ENCODE measurements around the gene ADGRB2.

ADGRB2 gene

GRCh38 chr1:31704271-31705079 lies 59.7 kb downstream of the ADGRB2 start:
- no peak for DNase-seq (ENCODE audit: low read depth in 2 of 2, low spot score in 1 of 2)

- no peak for DNase-seq (ENCODE audit: low read depth in 2 of 2, low spot score in 1 of 2)
These were observed 60.5 kb downstream of the ADGRB2 start, which contains the start of gene COL16A1 for GRCh38 chr1:31703431-31704270. Gene COL16A1 (minus strand): TSS chr1:31704017. CDS start chr1:31702193, 1,824 bp downstream.

DNA sequence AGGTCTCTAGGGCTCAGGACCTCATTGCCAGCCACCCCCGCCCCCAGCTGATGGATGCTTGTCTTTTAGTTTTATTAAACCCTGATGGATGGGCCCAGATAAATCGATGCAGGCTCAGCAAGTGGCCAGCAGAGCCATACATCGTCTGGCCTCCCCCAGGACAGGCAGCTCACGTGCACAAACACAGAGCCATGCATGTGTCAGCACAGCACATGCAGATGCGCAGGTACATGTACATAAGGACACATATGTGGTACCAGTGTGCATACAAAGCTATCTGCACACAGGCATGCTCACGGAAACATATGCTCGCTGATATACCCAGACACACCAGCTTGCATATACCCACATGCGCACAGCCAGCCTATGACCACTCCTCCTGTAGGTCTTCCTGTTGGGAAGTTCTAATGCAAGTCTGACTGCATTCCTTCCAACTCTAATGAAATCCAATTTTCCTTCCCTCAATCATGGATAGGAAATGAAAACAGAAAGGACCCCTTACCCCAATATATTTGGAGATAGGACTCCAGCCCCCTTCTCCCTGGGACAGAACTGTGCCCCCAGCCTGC lies 61.2 kb downstream of the ADGRB2 start:
- no peak for DNase-seq (ENCODE audit: low read depth in 2 of 2, low spot score in 1 of 2)

DNA sequence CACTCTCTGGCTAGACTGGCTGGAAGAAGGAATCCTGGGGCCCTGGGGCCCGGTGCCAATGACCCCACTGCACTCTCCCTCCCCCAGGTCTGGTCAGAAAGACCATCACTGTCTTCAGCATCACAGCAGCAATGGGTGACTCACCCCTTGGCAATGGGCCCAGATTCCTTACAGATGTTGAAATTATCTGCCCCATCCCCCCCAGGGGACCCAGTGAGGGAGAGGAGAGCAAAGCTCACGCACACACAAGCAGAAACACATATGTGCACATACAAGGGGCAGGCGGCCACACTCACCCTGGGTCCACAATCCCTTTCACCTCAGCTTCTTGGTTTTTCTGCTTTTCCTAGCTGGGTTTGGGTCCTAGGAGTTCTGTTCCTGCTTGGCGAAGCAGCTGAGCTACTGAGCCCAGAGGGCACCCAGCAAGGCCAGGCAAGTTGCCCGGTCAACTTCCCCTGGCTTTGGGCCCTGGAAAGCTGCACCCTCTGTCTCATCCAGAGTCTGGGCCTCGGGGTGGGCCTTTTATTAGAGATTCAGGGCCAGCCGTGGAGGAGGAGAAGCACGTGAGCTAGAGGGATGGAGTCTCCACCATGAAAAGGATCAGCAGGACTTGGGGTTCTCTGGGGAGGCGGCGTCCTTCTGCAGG lies 62.9 kb downstream of the ADGRB2 start:
- no peak for DNase-seq (ENCODE audit: low read depth in 2 of 2, low spot score in 1 of 2)

GRCh38 chr1:31700468-31701090 lies 63.6 kb downstream of the ADGRB2 start:
- DNase-seq (ENCODE audit: low read depth in 2 of 2, low spot score in 1 of 2): no peak

DNA sequence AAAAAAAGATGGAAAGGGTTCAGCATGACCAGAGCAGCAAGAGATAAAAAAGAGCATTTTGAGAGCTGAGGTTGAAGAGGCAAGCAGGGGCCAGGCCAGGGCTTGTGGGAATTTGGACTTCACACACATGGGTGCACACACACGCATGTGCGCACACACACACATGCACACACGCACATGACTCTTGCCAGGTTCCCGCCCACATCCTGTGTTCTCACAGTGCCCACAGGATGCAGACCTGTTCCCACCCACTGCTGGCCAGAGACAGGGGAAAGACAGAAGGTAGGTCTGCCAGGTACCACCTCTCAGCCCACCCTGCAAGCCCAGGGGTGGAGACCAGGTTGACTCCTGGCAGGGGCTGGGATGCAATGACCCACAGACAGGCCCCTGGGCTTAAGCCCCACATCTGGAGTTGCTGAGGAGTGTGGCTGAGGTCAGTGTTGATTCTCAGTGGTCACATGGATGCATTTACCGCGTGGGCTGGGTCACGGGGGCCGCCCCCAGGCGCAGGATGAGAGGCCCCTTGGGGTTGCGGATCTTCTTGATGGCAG lies 64.7 kb downstream of the ADGRB2 start:
- no peak for DNase-seq (ENCODE audit: low read depth in 2 of 2, low spot score in 1 of 2)

GRCh38 chr1:31697369-31697984 lies 66.7 kb downstream of the ADGRB2 start:
- no peak for DNase-seq (ENCODE audit: low read depth in 2 of 2, low spot score in 1 of 2)

- DNase-seq (ENCODE audit: low read depth in 2 of 2, low spot score in 1 of 2): no peak
These were observed 67.9 kb downstream of the ADGRB2 start for GRCh38 chr1:31696242-31696641.

DNA sequence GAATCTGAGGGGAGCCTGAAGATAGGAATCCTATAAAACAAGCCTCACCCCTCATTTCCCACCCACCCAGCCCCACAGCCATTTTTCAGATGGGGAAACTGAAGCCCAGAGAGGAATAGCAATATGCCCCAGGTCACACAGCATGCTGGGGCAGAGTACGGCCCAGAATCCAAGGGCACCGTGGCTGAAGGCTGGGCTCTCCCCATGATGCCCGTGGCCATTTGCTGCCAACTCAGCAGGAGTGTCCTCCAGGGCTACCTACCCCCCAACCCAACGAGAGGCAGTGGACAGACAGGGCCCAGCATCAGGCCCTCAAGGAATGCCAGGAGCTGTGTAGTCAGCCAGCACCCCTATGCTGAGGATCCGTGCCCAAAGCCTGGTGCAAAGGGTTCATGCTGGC lies 68.8 kb downstream of the ADGRB2 start:
- no peak for DNase-seq (ENCODE audit: low read depth in 2 of 2, low spot score in 1 of 2)

- DNase-seq (ENCODE audit: low read depth in 2 of 2, low spot score in 1 of 2): no peak
These were observed 69.2 kb downstream of the ADGRB2 start for GRCh38 chr1:31694964-31695313.

GRCh38 chr1:31694069-31694963 lies 69.8 kb downstream of the ADGRB2 start:
- DNase-seq (ENCODE audit: low read depth in 2 of 2, low spot score in 1 of 2): no peak

DNA sequence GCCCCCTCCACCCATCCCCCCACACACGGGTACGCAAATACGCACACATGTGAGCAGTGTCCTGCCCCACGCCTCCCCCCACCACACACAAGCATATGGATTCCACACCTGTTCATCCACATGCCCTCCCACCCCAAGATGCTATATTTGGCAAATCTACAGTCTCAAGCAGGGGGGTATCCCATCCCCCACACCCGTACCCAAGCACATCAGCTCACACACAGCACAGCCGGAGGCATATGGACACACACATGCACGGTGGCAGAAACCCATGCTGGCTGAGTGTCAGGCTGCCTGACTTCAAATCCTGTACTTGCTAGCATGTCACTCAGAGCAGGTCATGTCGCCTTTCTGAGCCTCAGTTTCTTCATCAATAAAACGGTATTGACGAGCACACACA lies 70.9 kb downstream of the ADGRB2 start:
- no peak for DNase-seq (ENCODE audit: low read depth in 2 of 2, low spot score in 1 of 2)

GRCh38 chr1:31691951-31692350 lies 72.2 kb downstream of the ADGRB2 start:
- no peak for DNase-seq (ENCODE audit: low read depth in 2 of 2, low spot score in 1 of 2)

GRCh38 chr1:31691446-31691845 lies 72.7 kb downstream of the ADGRB2 start:
- DNase-seq (ENCODE audit: low read depth in 2 of 2, low spot score in 1 of 2): no peak

DNA sequence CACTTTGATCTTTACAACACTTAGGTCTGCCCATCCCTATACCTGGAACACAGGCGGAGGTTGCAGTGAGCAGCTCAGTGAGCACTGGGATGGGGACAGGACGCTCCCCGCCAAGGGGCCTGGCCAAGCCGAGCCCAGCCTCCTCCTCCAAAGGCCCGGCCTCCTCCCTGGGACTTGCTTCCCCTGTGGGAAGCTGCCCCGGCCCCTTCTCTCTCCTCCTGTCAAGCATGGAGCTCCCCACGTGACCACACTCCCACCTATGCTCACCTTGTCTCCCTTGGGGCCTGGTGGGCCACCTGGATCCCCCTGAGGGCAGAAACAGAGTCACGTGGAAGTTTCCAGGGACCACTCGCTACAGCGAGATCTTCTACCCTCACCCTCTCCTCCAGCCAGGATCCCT lies 73.2 kb downstream of the ADGRB2 start:
- no peak for DNase-seq (ENCODE audit: low read depth in 2 of 2, low spot score in 1 of 2)

DNA sequence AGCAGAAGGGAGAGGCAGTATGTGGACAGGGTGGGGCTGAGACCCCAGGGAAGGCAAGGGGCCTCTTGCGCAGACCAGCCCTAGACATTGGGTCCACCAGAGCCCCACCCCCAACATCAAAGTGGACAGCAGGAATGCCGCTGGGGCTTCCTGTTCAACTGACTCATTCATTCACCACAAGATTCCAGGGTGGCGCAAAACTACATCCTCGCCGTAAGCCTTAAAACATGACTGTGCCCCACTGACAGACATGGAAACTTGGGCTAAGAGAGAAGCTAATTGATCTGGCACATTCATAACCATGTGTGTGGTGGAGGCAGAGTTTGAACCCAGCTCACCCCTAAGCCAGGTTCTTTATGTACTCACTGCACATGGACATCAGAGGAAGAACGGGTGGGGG lies 74.3 kb downstream of the ADGRB2 start:
- no peak for DNase-seq (ENCODE audit: low read depth in 2 of 2, low spot score in 1 of 2)

DNA sequence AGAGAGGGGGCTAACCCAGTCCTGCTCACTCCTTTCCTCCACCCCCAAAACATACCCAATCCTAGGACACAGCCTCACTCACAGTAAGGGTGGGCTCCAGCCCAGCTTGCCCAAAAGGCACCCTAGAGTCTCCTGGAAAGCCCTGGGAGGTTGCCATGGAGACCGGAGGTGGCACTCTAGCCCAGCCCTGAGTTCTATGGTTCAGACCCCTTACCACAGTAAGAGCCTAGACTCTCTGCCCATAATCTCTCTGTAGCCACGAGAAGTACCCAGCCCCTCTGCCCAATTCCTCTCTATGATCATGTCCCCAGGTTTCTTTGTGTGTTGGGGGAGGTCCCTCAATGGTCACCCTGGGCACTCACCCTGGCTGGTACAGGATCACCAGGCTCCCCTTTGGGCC lies 74.8 kb downstream of the ADGRB2 start:
- no peak for DNase-seq (ENCODE audit: low read depth in 2 of 2, low spot score in 1 of 2)

GRCh38 chr1:31688233-31688918 lies 75.8 kb downstream of the ADGRB2 start:
- no peak for DNase-seq (ENCODE audit: low read depth in 2 of 2, low spot score in 1 of 2)

- DNase-seq (ENCODE audit: low read depth in 2 of 2, low spot score in 1 of 2): no peak
These were observed 76.5 kb downstream of the ADGRB2 start for GRCh38 chr1:31687601-31688000.
